ENCODE measurements around the gene NSUN4.
"Not testable (repeated sequence)": the region's sequence is repeated elsewhere in the genome, so short reads cannot be mapped to it uniquely, and the experiment has no call there.

The NSUN4 gene

DNA sequence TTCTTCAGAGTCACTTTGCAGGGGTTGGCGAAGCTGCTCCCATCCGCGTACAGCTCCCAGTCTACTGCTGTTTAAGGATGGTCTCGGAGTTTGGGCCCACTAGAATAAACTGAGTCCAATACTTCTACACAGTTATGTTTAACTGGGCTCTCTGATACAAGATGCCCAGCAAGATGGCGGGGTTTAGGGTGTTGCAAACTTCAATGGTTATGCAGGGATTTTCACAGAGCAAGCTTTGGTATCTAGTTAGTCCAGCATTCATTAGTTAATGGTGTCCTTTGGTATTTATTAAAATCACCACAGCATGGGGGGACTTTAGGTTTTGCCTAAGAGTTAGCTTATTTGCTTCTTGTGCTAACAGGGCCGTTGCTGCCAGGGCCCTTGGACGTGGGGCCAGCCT is 12.4 kb upstream of the NSUN4 start:
- not testable (repeated sequence) for DNase-seq

DNA sequence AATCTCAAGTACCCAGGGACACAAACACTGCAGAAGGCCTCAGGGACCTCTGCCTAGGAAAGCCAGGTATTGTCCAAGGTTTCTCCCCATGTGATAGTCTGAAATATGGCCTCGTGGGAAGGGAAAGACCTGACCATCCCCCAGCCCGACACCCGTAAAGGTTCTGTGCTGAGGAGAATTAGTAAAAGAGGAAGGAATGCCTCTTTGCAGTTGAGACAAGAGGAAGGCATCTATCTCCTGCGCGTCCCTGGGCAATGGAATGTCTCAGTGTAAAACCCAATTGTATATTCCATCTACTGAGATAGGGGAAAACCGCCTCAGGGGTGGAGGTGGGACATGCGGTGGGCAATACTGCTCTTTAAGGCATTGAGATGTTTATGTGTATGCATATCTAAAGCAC is 10.8 kb upstream of the NSUN4 start:
- DNase-seq: not testable (repeated sequence)

DNA sequence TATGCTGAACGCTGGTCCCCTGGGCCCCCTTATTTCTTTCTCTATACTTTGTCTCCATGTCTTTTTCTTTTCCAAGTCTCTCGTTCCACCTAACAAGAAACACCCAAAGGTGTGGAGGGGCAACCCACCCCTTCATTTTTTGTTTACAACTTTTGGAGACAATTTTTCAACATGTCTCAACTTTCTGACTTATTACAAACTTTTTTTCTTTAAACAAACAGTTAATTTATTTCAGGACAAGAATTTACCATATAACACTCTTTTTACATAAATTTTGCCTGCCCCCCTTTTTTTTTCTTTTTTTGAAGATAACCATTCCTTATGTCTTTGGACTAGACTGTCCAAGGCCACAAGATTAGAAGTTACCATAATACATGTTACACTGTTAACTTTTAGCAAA is 10.2 kb upstream of the NSUN4 start:
- not testable (repeated sequence) for DNase-seq

DNA sequence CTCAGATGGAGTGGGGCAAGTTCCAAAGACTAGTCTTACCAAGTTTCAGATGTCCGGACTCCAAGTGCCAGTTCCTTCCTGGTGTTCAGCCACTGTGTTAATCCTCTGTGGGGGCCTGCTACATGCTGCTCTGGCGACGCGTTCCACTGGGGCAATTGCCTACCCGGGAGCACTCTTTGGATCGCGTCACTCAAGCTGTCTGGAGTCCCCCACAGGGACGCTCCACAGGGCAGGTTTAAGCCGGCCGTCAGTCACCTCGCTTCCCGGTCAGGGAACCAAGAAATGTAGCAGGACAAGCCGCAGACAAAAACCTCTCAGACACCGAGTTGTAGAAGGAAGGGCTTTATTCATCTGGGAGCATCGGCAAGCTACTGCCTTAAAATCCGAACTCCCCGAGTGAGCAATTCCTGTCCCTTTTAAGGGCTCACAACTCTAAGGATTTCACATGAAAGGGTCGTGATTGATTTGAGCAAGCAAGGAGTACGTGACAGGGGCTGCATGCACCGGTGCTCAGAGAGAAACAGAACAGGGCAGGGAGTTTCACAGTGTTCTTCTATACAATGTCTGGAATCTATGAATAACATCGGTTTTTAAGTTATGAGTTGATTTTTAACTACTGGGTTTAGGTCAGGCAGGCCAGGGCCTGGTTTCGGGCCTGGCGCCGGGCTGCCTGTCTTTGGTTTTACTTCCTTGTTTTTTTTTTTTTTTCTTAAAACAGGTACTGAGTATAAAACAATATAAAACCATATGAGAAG is 8.6 kb upstream of the NSUN4 start:
- peak; percentile 66 for DNase-seq

- DNase-seq: peak; percentile 62
These were observed 7.1 kb upstream of the NSUN4 start for GRCh38 chr1:46333300-46334029.

GRCh38 chr1:46334030-46334384 is 6.6 kb upstream of the NSUN4 start:
- DNase-seq: no peak

DNA sequence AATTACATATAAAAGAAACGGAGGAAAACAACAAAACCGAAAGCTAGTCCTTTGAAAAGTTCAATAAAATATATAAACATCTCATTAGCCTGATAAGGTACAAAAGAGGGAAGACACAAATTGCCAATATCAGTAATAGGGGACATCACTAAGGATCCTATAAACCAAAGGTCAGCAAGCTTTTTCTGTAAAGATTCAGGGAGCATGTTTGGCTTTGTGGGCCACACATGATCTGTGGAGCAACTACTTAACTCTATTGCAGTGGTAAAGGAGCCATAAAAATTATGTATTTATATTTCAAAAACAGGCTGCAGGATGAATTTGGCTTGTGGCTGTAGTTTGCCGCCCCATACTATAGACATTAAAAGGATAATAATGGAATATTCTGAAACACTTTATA is 5.5 kb upstream of the NSUN4 start:
- no peak for DNase-seq

DNA sequence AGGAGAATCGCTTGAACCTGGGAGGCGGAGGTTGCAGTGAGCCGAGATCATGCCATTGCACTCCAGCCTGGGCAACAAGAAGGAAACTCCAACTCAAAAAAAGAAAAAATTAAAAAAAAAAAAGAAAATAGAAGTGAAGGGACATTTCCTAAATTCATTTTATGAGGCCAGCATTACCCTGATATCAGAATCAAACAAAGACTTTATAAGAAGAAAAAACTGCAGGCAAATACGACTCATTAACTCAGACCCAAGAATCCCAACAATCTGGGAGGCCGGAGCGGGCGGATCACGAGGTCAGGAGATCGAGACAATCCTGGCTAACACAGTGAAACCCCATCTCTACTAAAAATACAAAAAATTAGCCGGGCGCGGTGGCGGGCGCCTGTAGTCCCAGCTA is 3.2 kb upstream of the NSUN4 start:
- not testable (repeated sequence) for DNase-seq

DNA sequence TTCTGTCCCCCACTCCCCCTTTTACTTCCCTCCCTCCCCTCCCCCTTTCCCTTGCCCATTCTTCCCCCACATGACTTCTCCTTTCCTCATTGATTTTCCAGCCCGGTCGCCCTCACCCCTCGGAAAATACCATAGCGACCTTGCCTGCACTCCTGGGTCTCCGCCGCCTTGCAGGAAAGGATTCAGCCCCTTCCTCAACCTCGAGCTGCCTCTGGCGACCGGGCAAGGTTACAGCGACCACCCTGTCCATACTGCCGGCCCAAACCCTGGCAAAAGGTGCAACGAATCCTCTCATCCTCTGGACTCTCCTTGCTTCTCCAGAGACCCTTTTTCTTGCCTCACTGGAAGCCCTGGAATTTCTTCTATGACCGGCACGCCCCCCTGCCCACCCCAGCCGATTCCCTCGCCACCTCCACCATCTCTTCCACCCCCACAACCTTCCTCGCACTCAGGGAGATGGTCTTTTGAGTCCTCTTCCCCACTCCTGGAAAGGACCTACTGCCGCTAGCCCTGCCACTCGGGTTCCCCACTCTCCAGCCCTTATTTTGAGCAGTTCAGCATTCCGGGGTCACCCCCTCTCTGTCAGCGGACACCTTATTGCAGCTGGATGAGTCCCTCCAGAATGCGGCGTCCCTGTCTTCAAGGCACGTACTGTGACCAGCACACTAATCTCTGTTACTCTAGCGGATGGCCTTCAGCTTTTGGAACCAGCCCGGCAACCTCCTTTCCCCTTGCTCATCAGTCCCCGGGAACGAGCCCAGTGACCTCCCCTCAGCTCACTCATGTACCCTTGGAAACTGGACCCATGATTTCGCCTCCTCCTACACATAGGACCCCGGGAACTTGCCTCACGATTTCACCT is 846 bp downstream of the NSUN4 start:
- DNase-seq: no peak

DNA sequence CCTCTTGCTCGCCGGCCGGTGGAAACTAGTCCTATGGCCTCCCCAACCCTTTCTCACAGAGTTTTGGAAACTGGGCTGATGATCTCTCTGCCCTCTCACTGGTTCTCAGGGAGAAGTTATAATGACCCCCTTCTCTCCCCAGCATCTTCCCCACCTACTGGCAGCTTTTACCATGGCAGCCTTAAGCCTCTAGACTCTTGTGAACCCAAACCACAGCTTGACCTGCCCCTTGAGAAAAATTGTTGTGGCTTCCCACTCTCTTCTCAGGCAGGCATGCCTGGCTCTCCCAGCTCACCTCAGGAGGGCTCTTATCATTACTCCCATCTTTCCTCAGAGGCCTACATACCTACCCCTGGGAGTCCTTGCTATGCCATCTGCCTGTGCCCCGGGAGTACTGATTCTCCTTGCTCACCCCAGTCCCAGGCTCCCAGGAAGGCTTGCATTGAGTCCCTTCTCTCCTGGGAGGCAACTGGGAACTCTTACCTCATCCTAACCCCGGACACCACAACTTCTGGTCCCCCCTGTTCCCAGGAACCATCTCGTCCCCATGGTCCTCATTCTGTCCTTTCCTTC is 1.6 kb downstream of the NSUN4 start:
- DNase-seq: peak; percentile 71

GRCh38 chr1:46342677-46343350 is 2.2 kb downstream of the NSUN4 start:
- no peak for DNase-seq

DNA sequence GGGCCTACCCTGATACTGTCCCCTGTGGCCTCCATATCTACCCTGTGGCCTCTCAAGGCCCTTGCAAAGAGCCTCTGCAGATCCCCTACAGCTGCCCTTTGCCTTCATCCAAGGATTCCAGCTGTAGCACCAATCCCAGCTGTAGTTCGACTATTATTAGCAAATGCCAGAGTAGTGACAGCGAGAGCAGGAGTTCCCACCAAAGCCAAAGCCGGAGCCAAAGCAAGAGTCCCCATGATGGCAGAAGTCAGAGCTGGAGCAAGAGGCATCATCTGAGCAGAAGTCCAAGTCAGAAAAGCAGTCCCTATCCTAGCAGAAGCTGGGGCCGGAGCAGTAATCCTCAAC is 2.7 kb downstream of the NSUN4 start:
- no peak for DNase-seq

- DNase-seq: no peak
These were observed 3.1 kb downstream of the NSUN4 start for GRCh38 chr1:46343705-46344104.

GRCh38 chr1:46344481-46344880 is 3.9 kb downstream of the NSUN4 start:
- DNase-seq: no peak

- DNase-seq: no peak
These were observed 4.7 kb downstream of the NSUN4 start for GRCh38 chr1:46345281-46345680.

- DNase-seq: no peak
These were observed 11.8 kb downstream of the NSUN4 start for GRCh38 chr1:46352363-46352762.

GRCh38 chr1:46355920-46356319 is 15.3 kb downstream of the NSUN4 start:
- DNase-seq: not testable (repeated sequence)

GRCh38 chr1:46362158-46362557 is 21.6 kb downstream of the NSUN4 start:
- no peak for DNase-seq

- DNase-seq: no peak
These were observed 22.5 kb downstream of the NSUN4 start for GRCh38 chr1:46363121-46363520.

GRCh38 chr1:46364612-46365011 is 24.0 kb downstream of the NSUN4 start:
- DNase-seq: no peak

- not testable (repeated sequence) for DNase-seq
These were observed 25.2 kb downstream of the NSUN4 start for GRCh38 chr1:46365796-46366195.

DNA sequence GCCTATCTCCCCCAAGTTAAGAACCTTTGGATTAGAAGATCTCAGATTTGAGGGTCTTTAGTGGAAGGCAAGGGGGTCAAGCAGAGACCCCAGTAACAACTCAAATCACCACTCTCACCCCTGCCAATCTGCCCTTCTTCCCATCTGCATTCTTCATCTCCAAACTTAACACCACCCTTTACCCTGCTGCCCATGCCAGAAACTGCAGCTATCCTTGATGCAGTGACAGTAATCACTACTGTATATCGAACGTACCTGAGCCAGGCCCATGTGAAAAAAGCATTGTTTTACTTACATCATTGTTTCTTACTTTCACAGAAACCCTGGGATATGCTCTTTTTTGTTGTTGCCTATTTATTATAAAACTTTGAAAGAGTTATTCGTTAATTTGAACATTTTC is 26.5 kb downstream of the NSUN4 start:
- DNase-seq: no peak

GRCh38 chr1:46367701-46368100 is 27.1 kb downstream of the NSUN4 start:
- DNase-seq: not testable (repeated sequence)

Measured in islet precursor cell (in vitro differentiated cells).